ENCODE data around the gene R3HCC1L. TPM values are rescaled to one million over a fixed set of nuclear protein-coding genes. Genes with fewer than 3 reads are reported as not detected.
A peak's percentile ranks its signal among the peaks of the same experiment; 100 is the strongest.

The R3HCC1L gene
- total RNA-seq, 2 donors from 2014 or later = 23.0 to 28.9 TPM

DNA sequence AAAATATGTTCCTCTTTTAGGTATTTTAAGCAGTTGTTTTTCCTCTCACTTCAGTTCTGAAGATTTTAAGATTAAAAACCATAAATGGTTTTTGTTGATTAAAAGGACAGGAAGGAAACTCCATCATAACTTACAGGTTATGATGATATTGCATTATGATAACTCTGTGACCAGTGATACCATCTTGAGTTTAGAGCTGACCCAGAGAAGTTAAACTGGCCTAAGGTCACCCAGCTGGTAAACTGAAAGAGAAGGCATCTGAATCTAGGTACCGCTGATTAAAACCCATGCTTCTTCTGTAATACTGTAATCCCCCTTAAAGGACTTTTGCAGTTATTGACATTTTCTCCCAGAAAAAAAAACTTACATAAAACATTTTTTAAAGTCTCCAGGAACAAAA lies 103.9 kb downstream of the R3HCC1L start:
- DNase-seq (ENCODE audit: low spot score) (no peak), ATAC-seq (no peak)
- no peaks in the 10 kb centered on the region for H3K9me3 Mint-ChIP-seq
- H3K4me1 Mint-ChIP-seq (ENCODE audit: low read depth in 2 of 2) = peaks cover 0 to 4% of the 10 kb centered on the region in 2 donors
- no peaks in the 10 kb centered on the region for H3K27me3 Mint-ChIP-seq
- no peak overlapping the region for H3K4me3 Mint-ChIP-seq
- H3K27ac Mint-ChIP-seq = no peak overlapping the region
- H3K36me3 Mint-ChIP-seq = peaks cover 5% of the 10 kb centered on the region

GRCh38 chr10:98240524-98240923 lies 106.1 kb downstream of the R3HCC1L start:
- ATAC-seq (no peak), DNase-seq (ENCODE audit: low spot score) (no peak)
- Mint-ChIP-seq H3K36me3 (peaks cover 20% of the 10 kb centered on the region), H3K9me3 (no peaks in the 10 kb centered on the region), H3K4me3 (no peak overlapping the region), H3K4me1 (ENCODE audit: low read depth in 2 of 2) (no peaks in the 10 kb centered on the region), H3K27me3 (no peaks in the 10 kb centered on the region), H3K27ac (no peak overlapping the region)

- Mint-ChIP-seq H3K4me1 (ENCODE audit: low read depth in 2 of 2) (no peaks in the 10 kb centered on the region), H3K9me3 (no peaks in the 10 kb centered on the region), H3K36me3 (peaks cover 29% of the 10 kb centered on the region), H3K27ac (no peak overlapping the region), H3K4me3 (no peak overlapping the region), H3K27me3 (no peaks in the 10 kb centered on the region)
- DNase-seq (ENCODE audit: low spot score) = no peak
- ATAC-seq = no peak
Observed at GRCh38 chr10:98242823-98243222, 108.4 kb downstream of the R3HCC1L start.

DNA sequence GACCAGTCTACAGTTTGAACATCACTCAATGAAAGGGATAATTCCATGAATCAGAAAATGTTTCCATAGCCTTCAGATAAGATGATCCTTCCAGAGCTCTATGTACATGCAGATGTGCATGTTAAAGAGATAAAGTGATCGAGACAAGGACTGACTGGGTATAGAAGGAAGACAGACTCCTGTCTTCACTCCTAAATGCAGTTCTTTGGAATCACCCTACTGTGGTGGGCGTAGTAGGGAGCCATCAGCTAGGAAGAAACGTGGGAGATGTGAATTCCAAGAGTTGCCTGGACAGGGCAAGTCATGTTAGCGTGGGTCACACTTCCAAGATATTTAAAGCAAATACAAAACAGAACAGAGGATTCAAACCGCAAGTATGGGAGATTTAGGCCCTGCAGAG lies 109.7 kb downstream of the R3HCC1L start:
- Mint-ChIP-seq H3K9me3 (no peaks in the 10 kb centered on the region), H3K4me1 (ENCODE audit: low read depth in 2 of 2) (no peaks in the 10 kb centered on the region), H3K27me3 (no peaks in the 10 kb centered on the region), H3K36me3 (peaks cover 32% of the 10 kb centered on the region), H3K27ac (no peak overlapping the region), H3K4me3 (no peak overlapping the region)
- ATAC-seq (no peak), DNase-seq (ENCODE audit: low spot score) (no peak)

DNA sequence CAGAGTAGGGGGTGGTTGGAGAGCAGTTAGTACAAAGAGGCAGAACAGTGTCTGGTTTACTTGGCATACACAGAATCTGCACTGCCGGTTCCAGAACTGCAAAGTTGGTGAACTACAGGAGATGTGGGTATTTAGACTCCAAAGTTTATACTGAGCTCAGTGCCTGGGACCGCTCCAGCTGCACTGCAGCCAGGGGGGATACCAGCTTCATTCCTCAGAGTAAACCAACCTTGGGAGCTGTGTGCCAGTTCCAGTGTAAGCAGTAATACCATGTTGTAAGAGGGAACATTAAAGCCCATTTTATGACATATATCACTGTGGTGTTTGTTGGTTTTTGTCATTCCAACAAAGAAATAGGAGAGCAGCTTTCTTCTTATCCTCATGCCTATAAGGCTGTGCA lies 110.1 kb downstream of the R3HCC1L start:
- H3K4me3 Mint-ChIP-seq = no peak overlapping the region
- ATAC-seq (no peak), DNase-seq (ENCODE audit: low spot score) (no peak)
- H3K36me3 Mint-ChIP-seq = peaks cover 34% of the 10 kb centered on the region
- no peaks in the 10 kb centered on the region for H3K4me1 Mint-ChIP-seq (ENCODE audit: low read depth in 2 of 2)
- H3K27ac Mint-ChIP-seq = no peak overlapping the region
- H3K9me3 Mint-ChIP-seq = no peaks in the 10 kb centered on the region
- H3K27me3 Mint-ChIP-seq = no peaks in the 10 kb centered on the region

DNA sequence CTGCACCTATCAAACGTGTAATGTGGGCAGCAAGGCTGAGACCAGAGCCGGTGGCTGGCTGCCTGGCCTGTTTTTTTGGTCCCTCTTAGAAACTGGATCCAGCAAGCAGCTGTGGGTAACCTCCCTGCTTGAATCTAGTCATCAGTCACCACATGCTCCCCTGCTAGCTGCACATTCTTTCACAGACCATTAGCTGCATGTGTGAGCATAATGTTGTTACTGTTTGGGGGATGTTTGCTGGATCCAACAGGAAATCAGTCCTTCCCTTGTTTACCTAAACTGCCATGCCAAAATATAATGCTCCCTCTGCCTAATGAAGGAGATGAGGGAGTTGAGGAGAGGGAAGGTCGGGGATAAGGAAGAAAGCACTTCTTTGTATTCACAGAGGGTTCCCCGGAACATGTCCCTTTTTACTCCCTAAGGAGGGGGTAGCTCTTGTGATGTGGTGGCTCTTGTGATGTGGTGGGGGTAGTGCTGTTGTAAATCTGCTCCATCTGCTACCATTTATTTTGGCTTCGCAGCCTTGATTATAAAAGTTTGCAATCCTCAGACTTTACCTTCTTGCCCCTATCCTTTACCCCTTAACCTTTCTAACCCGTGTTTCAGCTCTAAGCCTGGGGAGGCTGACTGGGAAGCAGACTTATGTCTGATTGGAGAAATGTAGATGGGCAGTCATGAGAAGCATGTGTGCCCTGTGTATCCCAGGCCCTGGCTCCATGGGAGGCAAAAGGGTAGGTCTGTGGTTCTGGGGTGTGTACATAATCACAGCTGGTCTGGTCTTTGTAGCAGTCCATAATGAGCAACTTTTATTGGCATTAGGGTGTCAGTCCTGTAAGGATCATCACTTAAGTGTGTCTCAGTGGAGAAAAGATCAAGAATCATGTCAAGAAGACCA lies 112.7 kb downstream of the R3HCC1L start:
- no peaks in the 10 kb centered on the region for H3K27me3 Mint-ChIP-seq
- no peaks in the 10 kb centered on the region for H3K4me1 Mint-ChIP-seq (ENCODE audit: low read depth in 2 of 2)
- ATAC-seq (no peak), DNase-seq (ENCODE audit: low spot score) (no peak)
- H3K36me3 Mint-ChIP-seq = peaks cover 42% of the 10 kb centered on the region
- no peak overlapping the region for H3K4me3 Mint-ChIP-seq
- H3K27ac Mint-ChIP-seq = no peak overlapping the region
- no peaks in the 10 kb centered on the region for H3K9me3 Mint-ChIP-seq

GRCh38 chr10:98248018-98248417 lies 113.6 kb downstream of the R3HCC1L start:
- no peak overlapping the region for H3K27ac Mint-ChIP-seq
- ATAC-seq = no peak
- H3K9me3 Mint-ChIP-seq = no peaks in the 10 kb centered on the region
- no peaks in the 10 kb centered on the region for H3K4me1 Mint-ChIP-seq (ENCODE audit: low read depth in 2 of 2)
- no peak for DNase-seq (ENCODE audit: low spot score)
- H3K4me3 Mint-ChIP-seq = no peak overlapping the region
- peaks cover 37% of the 10 kb centered on the region for H3K36me3 Mint-ChIP-seq
- no peaks in the 10 kb centered on the region for H3K27me3 Mint-ChIP-seq

- ATAC-seq = no peak
- H3K4me3 Mint-ChIP-seq = no peak overlapping the region
- H3K4me1 Mint-ChIP-seq (ENCODE audit: low read depth in 2 of 2) = peaks cover under 1% of the 10 kb centered on the region in 2 donors
- no peak for DNase-seq (ENCODE audit: low spot score)
- no peak overlapping the region for H3K27ac Mint-ChIP-seq
- H3K36me3 Mint-ChIP-seq = peaks cover 33% of the 10 kb centered on the region
- H3K9me3 Mint-ChIP-seq = no peaks in the 10 kb centered on the region
- no peaks in the 10 kb centered on the region for H3K27me3 Mint-ChIP-seq
Observed at GRCh38 chr10:98249134-98249533, 114.7 kb downstream of the R3HCC1L start.

GRCh38 chr10:98251399-98251798 lies 116.9 kb downstream of the R3HCC1L start:
- Mint-ChIP-seq H3K4me1 (ENCODE audit: low read depth in 2 of 2) (peaks cover 6 to 10% of the 10 kb centered on the region in 2 donors), H3K27me3 (no peaks in the 10 kb centered on the region), H3K36me3 (peaks cover 18% of the 10 kb centered on the region), H3K4me3 (no peak overlapping the region), H3K27ac (no peak overlapping the region), H3K9me3 (no peaks in the 10 kb centered on the region)
- DNase-seq (ENCODE audit: low spot score) (no peak), ATAC-seq (no peak)

- Mint-ChIP-seq H3K27ac (no peak overlapping the region), H3K27me3 (no peaks in the 10 kb centered on the region), H3K4me1 (ENCODE audit: low read depth in 2 of 2) (peaks cover 6 to 12% of the 10 kb centered on the region in 2 donors), H3K4me3 (no peak overlapping the region), H3K36me3 (peaks cover 15% of the 10 kb centered on the region), H3K9me3 (no peaks in the 10 kb centered on the region)
- ATAC-seq = no peak
- no peak for DNase-seq (ENCODE audit: low spot score)
Observed at GRCh38 chr10:98252464-98252863, 118.0 kb downstream of the R3HCC1L start.

DNA sequence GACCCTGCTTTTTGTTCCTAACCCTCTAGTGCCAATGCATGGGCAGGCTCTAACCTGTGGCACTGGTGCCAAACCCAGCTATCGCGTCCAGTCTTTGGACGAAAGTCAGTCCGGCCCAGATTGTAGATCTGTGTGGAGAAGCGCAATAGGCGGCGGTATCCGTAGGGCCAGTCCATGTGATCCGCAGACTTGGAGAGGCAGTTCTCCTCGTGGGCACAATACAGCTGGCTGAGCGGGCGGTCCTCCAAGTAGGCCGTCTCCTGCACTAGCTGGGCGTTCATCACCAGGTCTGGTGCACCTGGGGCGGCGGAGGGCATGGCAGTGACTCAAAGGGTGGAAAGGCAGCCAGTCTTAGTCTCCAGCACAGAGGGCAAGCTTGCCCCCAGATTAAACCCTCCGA lies 119.0 kb downstream of the R3HCC1L start:
- Mint-ChIP-seq H3K27ac (no peak overlapping the region), H3K4me1 (ENCODE audit: low read depth in 2 of 2) (peaks cover 6 to 12% of the 10 kb centered on the region in 2 donors), H3K27me3 (no peaks in the 10 kb centered on the region), H3K9me3 (no peaks in the 10 kb centered on the region), H3K4me3 (no peak overlapping the region), H3K36me3 (peaks cover 10% of the 10 kb centered on the region)
- DNase-seq (ENCODE audit: low spot score) (no peak), ATAC-seq (no peak)

GRCh38 chr10:98254234-98254974 lies 119.9 kb downstream of the R3HCC1L start:
- H3K27ac Mint-ChIP-seq = no peak overlapping the region
- no peak for ATAC-seq
- no peak for DNase-seq (ENCODE audit: low spot score)
- H3K27me3 Mint-ChIP-seq = no peaks in the 10 kb centered on the region
- H3K4me3 Mint-ChIP-seq = no peak overlapping the region
- H3K36me3 Mint-ChIP-seq = peaks cover 10% of the 10 kb centered on the region
- H3K9me3 Mint-ChIP-seq = no peaks in the 10 kb centered on the region
- H3K4me1 Mint-ChIP-seq (ENCODE audit: low read depth in 2 of 2) = peaks cover 6 to 12% of the 10 kb centered on the region in 2 donors

DNA sequence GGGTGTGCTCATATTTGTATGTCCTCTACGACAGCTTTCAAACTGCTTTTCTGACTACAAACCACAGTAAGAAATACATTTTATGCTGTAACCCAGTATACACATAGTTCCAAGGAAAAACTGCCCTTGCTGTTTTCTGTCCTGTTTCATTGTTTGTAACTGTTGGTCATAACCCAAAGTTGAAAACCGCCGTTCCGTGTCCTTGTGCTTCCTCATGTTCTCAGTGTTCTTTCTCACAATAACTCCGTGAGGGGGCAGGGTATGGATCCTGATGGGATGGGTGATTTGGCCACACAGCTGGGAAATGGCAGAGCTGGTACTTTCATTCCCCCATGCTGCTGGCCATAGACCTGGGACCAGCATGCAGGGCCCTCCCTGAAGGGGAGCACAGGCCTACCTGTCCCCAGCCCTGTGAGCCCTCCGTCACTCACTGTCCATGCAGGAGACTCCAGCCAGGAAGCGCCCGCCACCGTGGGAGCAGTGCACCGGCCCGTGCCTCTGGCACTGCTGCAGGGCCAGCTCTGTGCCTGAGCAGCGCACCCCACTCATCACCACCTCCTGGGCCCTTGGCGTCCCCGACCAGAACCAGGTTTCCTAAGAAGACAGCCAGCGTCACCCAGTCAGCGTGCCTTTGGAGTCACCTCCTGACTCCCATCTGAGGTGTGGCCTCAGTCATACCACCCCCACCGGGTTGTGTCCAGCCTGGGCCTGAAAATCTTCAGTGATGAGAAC lies 120.9 kb downstream of the R3HCC1L start:
- Mint-ChIP-seq H3K9me3 (no peaks in the 10 kb centered on the region), H3K4me3 (no peak overlapping the region), H3K27ac (no peak overlapping the region), H3K4me1 (ENCODE audit: low read depth in 2 of 2) (peaks cover 6 to 12% of the 10 kb centered on the region in 2 donors), H3K27me3 (no peaks in the 10 kb centered on the region), H3K36me3 (peaks cover under 1% of the 10 kb centered on the region)
- ATAC-seq = peak in 1 of 2 donors; percentile 7
- DNase-seq (ENCODE audit: low spot score) = no peak

- DNase-seq (ENCODE audit: low spot score) = no peak
- H3K4me1 Mint-ChIP-seq (ENCODE audit: low read depth in 2 of 2) = peaks cover 6 to 12% of the 10 kb centered on the region in 2 donors
- no peaks in the 10 kb centered on the region for H3K27me3 Mint-ChIP-seq
- no peak overlapping the region for H3K4me3 Mint-ChIP-seq
- no peaks in the 10 kb centered on the region for H3K9me3 Mint-ChIP-seq
- no peak for ATAC-seq
- no peaks in the 10 kb centered on the region for H3K36me3 Mint-ChIP-seq
- H3K27ac Mint-ChIP-seq = no peak overlapping the region
Observed at GRCh38 chr10:98256692-98257091, 122.2 kb downstream of the R3HCC1L start.
